HG02763 (cell line): ENCODE results near the gene FAM221B.

Source experiments
- ATAC-seq: cut with Tn5 transposase; IDR thresholded peaks from one replicate; pipeline ENCODE4 v1.9.1; 2021; ENCODE audit warnings: mild to moderate bottlenecking, moderate library complexity; ENCODE audit not compliant: unreplicated experiment

The FAM221B gene

GRCh38 chr9:35822926-35823325 lies 5.6 kb downstream of the FAM221B start:
- no peak for ATAC-seq

- ATAC-seq = no peak
Measured at GRCh38 chr9:35820076-35820475, 8.5 kb downstream of the FAM221B start.

GRCh38 chr9:35818341-35818740 lies 10.2 kb downstream of the FAM221B start:
- no peak for ATAC-seq

- ATAC-seq = no peak
Measured at GRCh38 chr9:35816708-35817107, 11.8 kb downstream of the FAM221B start.

- peak; percentile 70 for ATAC-seq
Measured at GRCh38 chr9:35814841-35815543, 13.5 kb downstream of the FAM221B start, which contains the start of gene HINT2. TSS of gene HINT2 (minus strand) at chr9:35815042. CDS start at chr9:35814979, 63 bp downstream.

- peak; percentile 17 for ATAC-seq
Measured at GRCh38 chr9:35814106-35814840, 14.3 kb downstream of the FAM221B start.

- no peak for ATAC-seq
Measured at GRCh38 chr9:35813434-35814105, 15.0 kb downstream of the FAM221B start.

- ATAC-seq = peak; percentile 51
Measured at GRCh38 chr9:35812025-35812602, 16.4 kb downstream of the FAM221B start, which contains the start of gene SPAG8. TSS of gene SPAG8 (minus strand) at chr9:35812262. CDS start at chr9:35812147, 115 bp downstream.

GRCh38 chr9:35811381-35812024 lies 17.0 kb downstream of the FAM221B start:
- ATAC-seq = no peak

- no peak for ATAC-seq
Measured at GRCh38 chr9:35810122-35810521, 18.4 kb downstream of the FAM221B start.

GRCh38 chr9:35808433-35808832 lies 20.1 kb downstream of the FAM221B start:
- no peak for ATAC-seq

GRCh38 chr9:35806101-35806500 lies 22.4 kb downstream of the FAM221B start:
- ATAC-seq = no peak

- no peak for ATAC-seq
Measured at GRCh38 chr9:35801328-35802128, 27.0 kb downstream of the FAM221B start.

- no peak for ATAC-seq
Measured at GRCh38 chr9:35800530-35800929, 28.0 kb downstream of the FAM221B start.

GRCh38 chr9:35798658-35799374 lies 29.7 kb downstream of the FAM221B start:
- no peak for ATAC-seq

GRCh38 chr9:35797311-35798109 lies 31.0 kb downstream of the FAM221B start:
- no peak for ATAC-seq

- ATAC-seq = no peak
Measured at GRCh38 chr9:35795695-35796094, 32.8 kb downstream of the FAM221B start.

GRCh38 chr9:35793461-35793860 lies 35.1 kb downstream of the FAM221B start:
- no peak for ATAC-seq
